Prostate gland (tissue), 2 donors: Measurements from ENCODE around the gene PRIMA1.

ENCODE experiments used
- CTCF ChIP-seq, 4 experiments: fragments of 200-600 bp in 2 of 4; fragments of 450-650 bp in 2 of 4; sonication (generic) in 2 of 4; IDR thresholded peaks; 1 replicate in 3 of 4; 2 replicates in 1 of 4; pipeline ENCODE4 v1.5.1; 2016 to 2019; ENCODE audit warnings: antibody characterized with exemption in 4 of 4, mild to moderate bottlenecking in 2 of 4, moderate library complexity in 2 of 4
- POLR2A ChIP-seq: fragments of 450-650 bp; IDR thresholded peaks from one replicate; pipeline ENCODE4 v1.6.1; 2016; ENCODE audit warnings: antibody characterized with exemption, mild to moderate bottlenecking

GRCh38 chr14:93818857-93819256 lies 30.6 kb upstream of the PRIMA1 start:
- TF ChIP-seq POLR2A (no peak), CTCF (IDR thresholded peaks at IDR 0.05) (no peak)
